ENCODE results near the gene HIVEP3.

- TF ChIP-seq CTCF (IDR thresholded peaks at IDR 0.05) (no peak), POLR2A (IDR thresholded peaks at IDR 0.05) (no peak)
Observed at GRCh38 chr1:41640756-41641474, 277.8 kb downstream of the HIVEP3 start.
